Effector memory CD4-positive, alpha-beta T cell (primary cell): ENCODE results near the gene MAP2.

ENCODE experiments used
- DNase-seq, 3 donors: peaks; one replicate each; pipeline ENCODE4 v3.0.0-alpha.2; 2020
- H3K27ac ChIP-seq: 2 replicates; pipeline ENCODE4 v1.7.0; 2013; ENCODE audit warnings: mild to moderate bottlenecking, low read length, moderate library complexity; ENCODE audit not compliant: insufficient read depth, poor library complexity, severe bottlenecking
- H3K27me3 ChIP-seq: replicated peaks from 2 replicates; pipeline ENCODE4 v1.7.0; 2013; ENCODE audit warnings: mild to moderate bottlenecking, low read length; ENCODE audit not compliant: insufficient read depth, control insufficient read depth, poor library complexity, severe bottlenecking
- H3K36me3 ChIP-seq: 2 replicates; pipeline ENCODE4 v1.7.0; 2013; ENCODE audit warnings: mild to moderate bottlenecking, low read length, moderate library complexity; ENCODE audit not compliant: control insufficient read depth, insufficient read depth
- H3K4me1 ChIP-seq: 2 replicates; pipeline ENCODE4 v1.7.0; 2013; ENCODE audit warnings: low read length, mild to moderate bottlenecking; ENCODE audit not compliant: control insufficient read depth, insufficient read depth, poor library complexity, severe bottlenecking
- H3K4me3 ChIP-seq: 2 replicates; pipeline ENCODE4 v1.7.0; 2013; ENCODE audit warnings: low read length, low read depth, mild to moderate bottlenecking; ENCODE audit not compliant: insufficient read depth, poor library complexity, severe bottlenecking
- H3K9me3 ChIP-seq: 2 replicates; pipeline ENCODE4 v1.7.0; 2013; ENCODE audit warnings: mild to moderate bottlenecking, low read length, moderate library complexity; ENCODE audit not compliant: control insufficient read depth

MAP2 gene

DNA sequence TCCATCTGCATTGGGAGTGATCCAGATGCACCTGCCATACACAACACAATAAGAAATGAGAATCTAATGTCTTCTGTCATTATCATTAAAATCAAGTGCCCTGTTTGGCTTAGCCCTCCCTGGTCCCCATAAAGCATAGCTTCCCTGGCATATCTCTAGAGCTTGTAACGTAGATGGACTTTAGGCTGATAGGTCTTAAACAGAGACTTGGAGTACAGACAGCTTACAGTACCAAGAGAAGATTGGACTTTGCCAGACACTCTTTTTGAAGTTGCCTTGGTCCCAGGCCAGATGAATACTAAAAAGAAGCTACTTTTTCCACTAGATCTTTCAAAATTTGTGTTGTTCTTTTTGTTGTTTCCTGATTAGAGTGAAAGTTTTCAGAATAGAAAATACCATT lies 261.5 kb downstream of the MAP2 start:
- no peaks in the 10 kb centered on the region for H3K4me1 ChIP-seq
- no peak overlapping the region for H3K4me3 ChIP-seq
- no peak overlapping the region for H3K27ac ChIP-seq
- H3K9me3 ChIP-seq, result no peaks in the 10 kb centered on the region
- H3K27me3 ChIP-seq, result no peaks in the 10 kb centered on the region
- H3K36me3 ChIP-seq, result no peaks in the 10 kb centered on the region
- DNase-seq, result no peak

DNA sequence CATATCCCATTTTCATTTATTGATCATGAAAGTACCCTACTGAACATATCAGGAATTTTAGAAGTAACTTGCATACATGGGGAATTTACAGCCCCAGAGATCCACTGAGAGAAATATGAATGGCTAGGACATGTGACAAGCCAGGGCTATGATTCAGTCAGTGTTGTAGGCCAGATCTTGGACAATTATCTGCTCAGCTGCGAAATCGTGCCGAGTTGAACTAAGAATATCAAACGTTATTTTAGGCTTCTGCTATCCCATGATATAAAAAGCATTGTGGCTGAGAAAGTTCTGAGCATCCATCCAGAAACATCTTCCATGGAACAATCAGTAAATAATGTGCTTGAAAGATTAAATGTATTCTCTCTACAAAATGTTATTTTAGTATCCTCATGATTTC lies 262.1 kb downstream of the MAP2 start:
- H3K4me1 ChIP-seq, result no peaks in the 10 kb centered on the region
- H3K27me3 ChIP-seq, result no peaks in the 10 kb centered on the region
- no peak overlapping the region for H3K4me3 ChIP-seq
- no peaks in the 10 kb centered on the region for H3K9me3 ChIP-seq
- DNase-seq, result no peak
- no peak overlapping the region for H3K27ac ChIP-seq
- H3K36me3 ChIP-seq, result no peaks in the 10 kb centered on the region

DNA sequence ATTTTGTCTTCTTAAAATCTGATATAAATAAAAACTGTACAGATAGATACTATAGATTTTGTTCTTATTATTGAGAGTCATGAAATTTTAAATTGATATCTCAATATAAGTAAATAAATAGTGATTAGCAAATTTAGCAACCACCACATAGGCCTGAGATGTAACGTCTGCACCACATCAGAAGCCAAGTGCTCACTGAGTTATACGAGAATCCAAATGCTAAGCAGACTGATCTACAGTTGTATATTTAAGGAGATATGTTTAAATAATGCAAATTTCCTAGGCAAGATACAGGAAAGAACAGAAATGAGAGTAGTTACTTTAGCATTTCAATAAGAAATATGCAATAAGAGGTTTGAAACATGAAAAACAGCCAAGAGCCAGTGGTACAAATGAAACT lies 262.6 kb downstream of the MAP2 start:
- no peaks in the 10 kb centered on the region for H3K9me3 ChIP-seq
- no peaks in the 10 kb centered on the region for H3K4me1 ChIP-seq
- no peaks in the 10 kb centered on the region for H3K36me3 ChIP-seq
- H3K27ac ChIP-seq, result no peak overlapping the region
- no peak overlapping the region for H3K4me3 ChIP-seq
- H3K27me3 ChIP-seq, result no peaks in the 10 kb centered on the region
- no peak for DNase-seq

DNA sequence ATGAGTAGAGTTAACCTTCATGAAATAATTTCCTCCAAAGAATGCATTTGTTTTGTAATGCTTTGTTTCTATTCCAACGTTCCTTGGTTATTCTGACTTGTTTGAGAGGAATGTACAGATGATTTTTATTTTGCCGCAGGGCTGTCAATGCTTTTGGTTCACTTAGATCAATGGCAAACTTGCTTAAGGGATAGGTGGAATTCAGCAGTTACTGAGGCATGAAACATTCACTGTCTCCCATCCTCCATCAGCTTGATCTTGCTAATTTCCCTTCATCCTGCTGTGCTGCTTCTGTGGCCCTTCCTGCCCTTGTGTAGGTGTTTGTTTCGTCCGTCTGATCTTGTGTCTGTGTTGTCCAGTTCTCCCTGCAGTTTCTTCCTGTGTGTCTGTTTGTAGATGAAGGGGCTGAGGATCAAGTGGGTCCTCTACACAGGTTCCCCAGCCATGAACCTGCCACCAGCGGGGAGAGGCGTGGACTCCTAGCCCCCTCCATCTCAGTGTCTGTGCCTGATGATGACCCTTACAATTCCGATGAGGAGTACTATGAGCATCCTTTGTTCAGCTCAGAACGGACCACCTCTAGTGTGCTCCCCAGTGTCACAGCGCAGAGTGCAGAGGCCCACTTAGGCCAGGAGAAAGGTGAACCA lies 263.6 kb downstream of the MAP2 start:
- DNase-seq, result no peak
- Histone ChIP-seq H3K27ac (no peak overlapping the region), H3K4me1 (no peaks in the 10 kb centered on the region), H3K27me3 (no peaks in the 10 kb centered on the region), H3K36me3 (no peaks in the 10 kb centered on the region), H3K9me3 (no peaks in the 10 kb centered on the region), H3K4me3 (no peak overlapping the region)

DNA sequence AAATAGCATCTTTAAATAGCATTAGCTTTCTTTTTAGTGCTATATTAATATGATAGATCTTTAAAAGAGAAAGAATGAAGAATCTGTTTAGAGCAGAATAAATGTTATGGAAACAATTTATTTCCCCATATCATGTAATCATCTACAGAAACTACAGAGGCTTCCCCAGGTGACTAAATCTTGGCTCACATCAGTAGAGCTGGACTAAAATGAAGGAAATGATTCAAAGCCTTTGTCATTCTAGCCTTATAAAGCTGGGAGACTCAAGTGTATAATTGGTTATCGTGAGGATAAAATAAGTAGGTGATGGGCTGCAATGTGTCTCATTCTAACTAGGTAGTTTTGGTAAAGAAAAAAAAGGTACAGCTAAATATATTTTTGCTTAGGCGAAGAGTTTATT lies 264.5 kb downstream of the MAP2 start:
- no peak for DNase-seq
- Histone ChIP-seq H3K4me1 (no peaks in the 10 kb centered on the region), H3K4me3 (no peak overlapping the region), H3K27ac (no peak overlapping the region), H3K27me3 (no peaks in the 10 kb centered on the region), H3K36me3 (no peaks in the 10 kb centered on the region), H3K9me3 (no peaks in the 10 kb centered on the region)

DNA sequence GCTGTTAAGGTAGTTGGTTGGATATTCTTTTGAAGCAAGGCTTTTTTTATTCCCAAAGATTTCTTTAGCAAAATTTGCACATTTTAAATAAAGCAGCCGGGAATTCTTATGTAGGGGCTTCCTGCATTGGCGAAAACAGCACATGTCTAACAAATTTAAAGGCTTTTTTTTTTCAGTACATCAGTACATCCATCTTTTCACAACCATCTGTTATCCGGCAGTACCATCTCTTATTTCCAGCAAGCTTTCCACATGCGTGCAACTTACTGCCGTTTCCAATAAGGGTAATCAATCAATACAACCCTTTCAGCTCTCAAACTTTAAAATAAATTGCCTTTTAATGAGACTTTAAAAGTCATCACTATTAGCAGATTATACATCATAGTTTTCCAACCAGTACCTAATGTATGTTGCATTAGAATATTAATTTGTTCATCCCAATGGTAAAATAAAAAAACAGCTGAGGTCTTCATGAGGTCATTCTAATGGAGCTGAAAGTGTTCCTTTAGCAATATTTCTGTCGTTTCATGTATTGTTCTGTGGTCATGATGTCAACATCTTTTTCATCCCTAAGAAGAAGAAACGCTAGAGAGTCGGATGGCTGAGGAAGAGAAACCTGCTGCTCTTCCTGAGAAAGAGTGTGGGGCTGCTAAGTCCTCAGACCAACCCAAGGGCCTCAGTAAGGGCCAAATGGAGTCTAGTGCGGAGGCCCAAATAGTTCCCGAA lies 266.3 kb downstream of the MAP2 start:
- Histone ChIP-seq H3K4me1 (no peaks in the 10 kb centered on the region), H3K9me3 (no peaks in the 10 kb centered on the region), H3K36me3 (no peaks in the 10 kb centered on the region), H3K4me3 (no peak overlapping the region), H3K27me3 (no peaks in the 10 kb centered on the region), H3K27ac (no peak overlapping the region)
- no peak for DNase-seq

DNA sequence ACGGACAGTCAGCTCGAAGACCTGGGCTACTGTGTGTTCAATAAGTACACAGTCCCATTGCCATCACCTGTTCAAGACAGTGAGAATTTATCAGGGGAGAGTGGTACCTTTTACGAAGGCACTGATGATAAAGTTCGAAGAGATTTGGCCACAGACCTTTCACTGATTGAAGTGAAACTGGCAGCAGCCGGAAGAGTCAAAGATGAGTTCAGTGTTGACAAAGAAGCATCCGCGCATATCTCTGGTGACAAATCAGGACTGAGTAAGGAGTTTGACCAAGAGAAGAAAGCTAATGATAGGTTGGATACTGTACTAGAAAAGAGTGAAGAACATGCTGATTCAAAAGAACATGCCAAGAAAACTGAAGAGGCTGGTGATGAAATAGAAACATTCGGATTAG lies 270.9 kb downstream of the MAP2 start:
- Histone ChIP-seq H3K4me3 (no peak overlapping the region), H3K9me3 (no peaks in the 10 kb centered on the region), H3K27me3 (no peaks in the 10 kb centered on the region), H3K27ac (no peak overlapping the region), H3K36me3 (no peaks in the 10 kb centered on the region), H3K4me1 (no peaks in the 10 kb centered on the region)
- no peak for DNase-seq

DNA sequence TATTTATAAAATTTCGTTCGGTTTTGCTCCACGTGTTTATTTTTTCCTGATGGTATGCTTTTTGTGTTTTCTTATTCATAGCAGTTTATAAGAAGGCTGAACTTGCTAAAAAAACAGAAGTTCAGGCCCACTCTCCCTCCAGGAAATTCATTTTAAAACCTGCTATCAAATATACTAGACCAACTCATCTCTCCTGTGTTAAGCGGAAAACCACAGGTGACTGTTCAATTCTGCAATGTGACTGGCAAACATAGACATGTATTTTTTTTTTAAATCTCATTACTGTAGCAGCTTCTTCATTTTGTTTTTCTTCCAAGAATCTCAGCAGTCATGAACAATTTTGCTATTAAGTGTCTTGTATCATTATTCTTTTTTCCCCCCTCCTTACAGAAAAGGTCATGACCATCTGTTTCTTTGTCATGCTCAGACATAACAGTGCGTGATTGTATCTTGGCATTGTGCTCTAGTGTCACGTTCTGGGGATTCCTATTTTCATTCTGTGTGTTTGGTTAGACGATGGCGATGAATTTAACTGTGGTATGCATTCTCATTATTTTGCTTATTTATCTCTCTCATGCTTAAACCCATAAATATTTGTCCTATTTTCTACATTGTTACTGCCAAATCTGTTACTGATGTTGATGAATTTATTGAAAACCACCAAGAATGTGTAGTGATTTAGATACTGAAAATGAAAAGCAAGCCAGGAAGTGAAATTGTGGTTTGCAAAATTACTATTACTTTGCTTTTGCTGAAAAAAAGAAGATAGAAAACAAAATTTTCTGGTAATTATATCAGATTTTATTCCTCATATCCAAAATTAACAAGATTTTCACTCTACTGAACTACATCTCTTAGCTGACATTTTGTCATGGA lies 273.2 kb downstream of the MAP2 start:
- Histone ChIP-seq H3K36me3 (no peaks in the 10 kb centered on the region), H3K4me3 (no peak overlapping the region), H3K27ac (no peak overlapping the region), H3K27me3 (no peaks in the 10 kb centered on the region), H3K4me1 (no peaks in the 10 kb centered on the region), H3K9me3 (no peaks in the 10 kb centered on the region)
- DNase-seq, result no peak

DNA sequence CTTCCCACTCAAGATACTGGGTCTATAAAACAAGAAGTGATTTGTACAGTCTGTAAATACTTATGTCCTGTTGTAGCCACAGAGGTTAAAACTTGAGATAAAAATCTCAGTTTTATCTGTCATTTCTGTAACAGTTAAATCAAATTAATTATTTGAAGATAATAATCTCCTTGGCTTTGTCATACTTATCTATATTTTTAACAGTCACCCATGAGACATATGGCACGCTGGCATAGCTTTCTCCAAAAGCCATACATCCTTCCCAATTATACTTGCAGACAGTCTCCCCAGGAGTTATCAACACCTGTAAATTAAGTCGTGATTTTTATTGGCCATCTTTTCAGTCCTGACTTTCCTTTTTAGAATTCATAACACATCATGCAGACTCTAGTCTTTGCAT lies 278.9 kb downstream of the MAP2 start:
- no peaks in the 10 kb centered on the region for H3K9me3 ChIP-seq
- no peaks in the 10 kb centered on the region for H3K4me1 ChIP-seq
- DNase-seq, result no peak
- H3K36me3 ChIP-seq, result no peaks in the 10 kb centered on the region
- no peak overlapping the region for H3K27ac ChIP-seq
- H3K27me3 ChIP-seq, result no peaks in the 10 kb centered on the region
- H3K4me3 ChIP-seq, result no peak overlapping the region

DNA sequence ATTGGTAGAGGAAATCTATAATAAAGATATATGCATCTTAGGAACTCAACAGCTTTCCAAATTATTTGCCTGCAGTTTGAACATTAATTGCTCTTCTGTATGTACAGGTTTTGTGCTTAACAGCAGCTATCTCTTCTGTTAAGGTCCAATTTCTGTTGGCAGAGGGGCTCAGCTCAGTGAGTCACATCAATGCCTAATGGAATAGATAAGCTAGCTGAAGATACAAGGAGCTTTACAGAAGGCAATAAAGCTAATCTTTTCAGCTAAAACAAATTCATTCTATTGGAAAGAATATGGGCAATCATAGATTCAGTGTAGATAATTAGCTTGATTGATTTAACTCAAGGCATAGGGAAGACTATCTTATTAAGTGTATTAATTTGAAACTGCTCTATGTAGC lies 289.4 kb downstream of the MAP2 start:
- Histone ChIP-seq H3K27ac (no peak overlapping the region), H3K27me3 (no peaks in the 10 kb centered on the region), H3K36me3 (no peaks in the 10 kb centered on the region), H3K4me1 (no peaks in the 10 kb centered on the region), H3K9me3 (no peaks in the 10 kb centered on the region), H3K4me3 (no peak overlapping the region)
- DNase-seq, result no peak
